Frontal cortex (tissue), 4 donors: Measurements from ENCODE around the gene IMMP2L. TPM values are rescaled to one million over a fixed set of nuclear protein-coding genes. Genes with fewer than 3 reads are reported as not detected.

Experiments used
- DNase-seq, 2 donors: peaks; one replicate each; pipeline ENCODE4 v3.0.0; 2012; ENCODE audit warnings: low spot score in 2 of 2
- FAIRE-seq: peaks from 2 replicates; lab custom pipeline; 2012; peaks lifted over from hg19 to GRCh38; lab: Jason Lieb, UNC
- total RNA-seq: library from RNA; depleted of rRNA; stranded (reverse); fragments of >200 nt; gene quantifications from one replicate; pipeline ENCODE4 v1.2.3, GENCODE V29; 2014
- donor health status: control.
- donor health status: control.
- donor health status: control.

The IMMP2L gene
- total RNA-seq, 1 donor from 2014 or later = 9.8 TPM

- FAIRE-seq (no peak), DNase-seq (no peak)
Observed at GRCh38 chr7:110767550-110768110, 794.7 kb downstream of the IMMP2L start.

- DNase-seq (no peak), FAIRE-seq (no peak)
Observed at GRCh38 chr7:110766864-110767263, 795.4 kb downstream of the IMMP2L start.

DNA sequence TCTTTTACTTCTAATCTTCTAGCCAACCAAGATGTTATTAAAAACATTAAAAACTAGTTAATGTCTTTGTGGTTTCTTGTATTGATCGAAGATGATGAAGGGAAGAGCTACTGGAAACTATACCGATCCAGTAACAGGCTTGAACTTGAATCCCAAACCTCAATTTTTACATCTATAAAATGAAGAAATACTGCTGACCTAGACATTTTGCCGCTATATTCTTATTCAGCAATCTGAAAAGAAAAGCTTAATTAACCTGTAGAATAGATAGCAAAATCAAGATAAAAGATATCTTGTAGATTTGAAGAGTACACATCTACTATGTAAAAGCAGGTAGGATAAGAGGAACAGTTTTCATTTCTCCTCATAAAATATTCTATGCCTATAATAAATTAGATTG is 797.4 kb downstream of the IMMP2L start:
- FAIRE-seq (no peak), DNase-seq (no peak)

GRCh38 chr7:110762546-110763225 is 799.6 kb downstream of the IMMP2L start:
- DNase-seq (no peak), FAIRE-seq (no peak)

- DNase-seq = no peak
- no peak for FAIRE-seq
Observed at GRCh38 chr7:110760341-110760740, 802.0 kb downstream of the IMMP2L start.

DNA sequence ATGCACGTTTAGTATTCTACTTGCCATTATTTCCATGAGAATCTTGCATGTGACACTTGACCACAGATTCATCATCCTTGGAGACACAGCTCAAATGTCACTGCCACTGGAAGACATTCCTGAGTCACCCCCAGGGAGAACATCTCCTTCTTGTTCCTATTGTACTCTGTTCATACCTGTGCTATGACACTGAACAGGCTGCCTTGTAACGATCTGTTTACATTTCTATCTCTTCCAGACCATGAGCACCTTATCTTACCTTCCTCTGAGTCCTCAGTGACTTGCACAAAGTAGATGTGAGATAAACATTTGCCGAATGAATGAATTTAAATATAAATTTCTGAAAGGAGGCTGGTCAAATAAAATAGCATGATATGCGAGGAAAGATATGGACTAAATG is 803.2 kb downstream of the IMMP2L start:
- FAIRE-seq (no peak), DNase-seq (no peak)

DNA sequence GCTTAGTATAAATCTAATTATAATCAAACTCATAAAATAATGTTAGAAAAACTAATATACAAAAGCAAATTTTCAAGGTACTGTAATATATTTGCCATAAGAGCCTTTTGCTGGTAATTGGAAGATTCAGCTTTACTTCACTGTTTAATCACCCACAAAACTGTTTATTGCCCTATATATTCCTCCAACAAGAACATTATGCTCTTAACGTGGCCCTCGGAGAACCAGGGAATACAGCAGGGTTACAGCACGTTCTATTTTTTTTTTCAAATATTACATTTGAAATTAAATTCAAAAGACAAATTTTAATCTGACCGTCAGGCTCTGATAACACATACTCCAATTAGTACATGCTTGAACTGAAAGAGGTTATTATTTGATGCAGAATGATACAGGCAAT is 807.6 kb downstream of the IMMP2L start:
- DNase-seq (no peak), FAIRE-seq (no peak)

GRCh38 chr7:110750931-110751605 is 811.2 kb downstream of the IMMP2L start:
- no peak for DNase-seq
- no peak for FAIRE-seq

GRCh38 chr7:110733221-110733620 is 829.1 kb downstream of the IMMP2L start:
- FAIRE-seq (no peak), DNase-seq (no peak)

DNA sequence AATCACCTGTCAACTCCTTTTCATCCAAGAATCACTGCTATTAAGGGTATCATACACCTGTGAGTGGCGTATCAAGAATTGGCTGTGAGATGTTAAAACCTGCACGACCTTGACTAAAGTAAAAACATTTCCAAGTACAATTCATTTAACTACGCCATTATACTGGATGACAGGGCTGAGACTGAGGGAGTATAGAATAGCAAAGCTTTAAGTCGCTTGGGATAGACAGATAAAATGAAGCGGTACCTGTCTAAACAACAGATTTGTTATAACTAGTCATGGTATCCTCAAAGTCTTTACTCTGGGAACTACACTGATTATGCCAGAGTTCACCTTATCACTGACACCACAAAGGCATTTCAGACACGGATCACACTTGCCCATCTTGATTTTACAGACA is 837.5 kb downstream of the IMMP2L start:
- FAIRE-seq (no peak), DNase-seq (no peak)

GRCh38 chr7:110721395-110721794 is 840.9 kb downstream of the IMMP2L start:
- DNase-seq (no peak), FAIRE-seq (no peak)

GRCh38 chr7:110720626-110721025 is 841.7 kb downstream of the IMMP2L start:
- FAIRE-seq (no peak), DNase-seq (no peak)

DNA sequence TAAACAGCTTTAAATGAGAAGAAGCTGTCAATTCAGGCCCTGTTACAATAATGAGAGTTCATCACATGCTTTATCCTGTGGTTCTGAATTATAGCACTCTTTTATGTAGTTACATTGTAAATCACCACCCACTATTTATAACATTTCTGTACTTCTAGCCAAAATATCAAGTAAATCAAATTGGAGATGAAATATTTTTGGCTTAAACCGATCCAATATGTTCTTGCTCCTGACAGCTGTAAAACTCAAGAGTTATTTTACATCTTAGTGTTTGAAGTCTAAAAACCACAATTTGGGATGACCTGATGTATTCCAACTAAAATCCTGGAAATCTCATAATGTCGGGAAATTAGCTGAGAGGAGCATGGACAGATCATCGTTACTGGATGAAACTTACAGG is 842.6 kb downstream of the IMMP2L start:
- no peak for FAIRE-seq

GRCh38 chr7:110718503-110719205 is 843.6 kb downstream of the IMMP2L start:
- no peak for DNase-seq

More for the DNA sequence above, 842.6 kb downstream of the IMMP2L start:
- DNase-seq = no peak

DNA sequence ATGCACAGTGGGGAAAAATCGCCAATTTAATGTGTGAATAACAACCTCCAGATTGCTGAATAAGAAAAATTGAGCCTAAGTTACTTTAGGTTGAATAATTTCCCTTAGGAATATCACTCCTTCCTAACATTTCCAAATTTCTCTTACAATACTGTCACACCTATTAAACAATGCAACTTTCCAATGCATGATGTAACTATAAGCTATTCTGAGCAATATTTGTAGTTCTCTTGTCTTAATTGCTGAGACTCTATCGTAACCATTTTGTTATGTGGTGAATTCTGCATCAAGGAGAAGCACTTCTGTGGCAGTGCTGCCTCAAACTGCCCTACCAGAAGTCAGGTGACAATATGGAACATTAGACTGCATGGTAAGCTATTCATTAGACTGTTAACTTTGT is 858.1 kb downstream of the IMMP2L start:
- no peak for DNase-seq
- no peak for FAIRE-seq

More at GRCh38 chr7:110718503-110719205, 843.6 kb downstream of the IMMP2L start:
- no peak for FAIRE-seq

DNA sequence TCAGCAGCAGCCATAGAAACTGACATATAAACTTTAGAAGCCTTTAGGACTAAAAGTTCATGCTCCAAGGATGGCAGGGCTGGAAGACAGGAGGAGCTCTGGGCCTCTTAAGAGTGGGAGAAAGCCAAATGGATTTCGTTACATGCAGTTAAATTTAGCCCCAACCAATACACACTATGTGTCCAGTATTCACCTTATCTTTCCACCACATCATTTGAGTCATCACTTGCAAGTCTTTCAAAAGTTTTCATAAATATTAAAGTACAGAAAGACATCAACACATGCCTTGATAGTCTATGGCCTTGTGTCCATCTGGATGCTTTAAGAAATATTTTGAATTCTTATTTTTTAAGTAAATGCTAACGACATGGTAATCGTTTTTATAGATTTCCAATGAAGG is 863.7 kb downstream of the IMMP2L start:
- FAIRE-seq (no peak), DNase-seq (no peak)

GRCh38 chr7:110693344-110693743 is 868.9 kb downstream of the IMMP2L start:
- DNase-seq (no peak), FAIRE-seq (no peak)

DNA sequence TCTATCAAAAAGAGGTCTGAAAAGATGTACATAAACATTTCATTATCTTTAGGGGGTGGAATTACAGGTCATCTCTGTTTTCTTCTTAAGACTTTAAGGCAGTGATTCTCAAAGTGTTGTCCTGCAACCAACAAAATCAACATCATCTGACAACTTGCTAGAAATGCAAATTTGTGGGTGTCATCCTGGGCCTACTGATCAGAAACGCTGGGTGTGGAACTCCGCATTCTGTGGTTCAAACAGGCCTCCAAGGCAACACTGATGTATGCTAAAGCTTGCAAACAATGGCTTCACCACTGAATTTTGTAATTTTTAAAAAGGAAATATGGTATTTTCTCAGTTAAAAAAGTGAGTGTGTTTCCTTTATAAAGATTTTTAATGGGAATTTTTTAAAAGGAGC is 873.4 kb downstream of the IMMP2L start:
- FAIRE-seq = no peak
- DNase-seq = no peak

- DNase-seq (no peak), FAIRE-seq (no peak)
Observed at GRCh38 chr7:110685899-110686298, 876.4 kb downstream of the IMMP2L start.

DNA sequence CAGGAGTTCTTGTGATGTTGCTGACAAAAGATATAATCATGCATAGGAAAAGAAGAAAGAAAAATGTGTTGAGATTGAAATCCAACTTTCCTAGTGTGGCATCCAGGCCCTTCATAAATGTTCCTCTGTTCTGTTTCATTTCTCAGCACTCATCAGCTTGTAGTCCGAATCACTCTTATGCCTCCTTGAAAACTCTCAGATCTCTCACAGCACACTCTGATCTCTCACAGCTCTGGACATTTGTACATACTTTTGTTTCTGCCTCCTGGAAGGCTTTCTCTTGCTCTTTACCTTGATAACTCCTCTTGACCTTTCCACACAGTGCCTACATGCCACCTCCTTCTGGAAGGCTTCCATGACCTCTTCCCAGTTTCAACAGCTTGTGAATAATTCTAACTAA is 880.4 kb downstream of the IMMP2L start:
- FAIRE-seq (no peak), DNase-seq (no peak)

DNA sequence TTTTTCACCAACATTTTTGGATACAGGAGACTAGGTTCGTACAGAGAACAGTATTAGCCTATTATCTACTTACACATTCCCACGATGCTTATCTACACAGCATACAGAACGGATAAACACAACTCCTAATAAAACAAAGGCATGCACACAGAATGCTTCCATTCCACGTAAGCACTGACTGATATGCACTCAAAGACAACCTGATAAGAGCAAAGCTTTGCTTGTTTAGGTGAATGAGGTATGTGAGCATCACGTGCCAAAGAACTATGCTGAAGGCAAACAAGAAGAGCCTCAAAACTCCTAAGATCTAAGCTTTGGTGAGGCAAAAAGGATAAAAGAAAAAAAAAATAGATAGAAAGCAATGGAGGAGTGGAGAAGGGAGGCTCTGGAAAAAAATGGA is 884.9 kb downstream of the IMMP2L start:
- no peak for FAIRE-seq
- no peak for DNase-seq
